GM18505 (cell line): ENCODE data around the gene ARHGEF17.

Experiments
- ATAC-seq: cut with Tn5 transposase; IDR thresholded peaks from one replicate; pipeline ENCODE4 v1.9.1; 2021; ENCODE audit not compliant: unreplicated experiment
- POLR2A ChIP-seq: IDR thresholded peaks from 4 replicates; pipeline ENCODE4 v1.6.1; 2011; ENCODE audit warnings: borderline replicate concordance; ENCODE audit not compliant: insufficient read depth, insufficient read length; ENCODE audit errors: extremely low read depth

The ARHGEF17 gene

DNA sequence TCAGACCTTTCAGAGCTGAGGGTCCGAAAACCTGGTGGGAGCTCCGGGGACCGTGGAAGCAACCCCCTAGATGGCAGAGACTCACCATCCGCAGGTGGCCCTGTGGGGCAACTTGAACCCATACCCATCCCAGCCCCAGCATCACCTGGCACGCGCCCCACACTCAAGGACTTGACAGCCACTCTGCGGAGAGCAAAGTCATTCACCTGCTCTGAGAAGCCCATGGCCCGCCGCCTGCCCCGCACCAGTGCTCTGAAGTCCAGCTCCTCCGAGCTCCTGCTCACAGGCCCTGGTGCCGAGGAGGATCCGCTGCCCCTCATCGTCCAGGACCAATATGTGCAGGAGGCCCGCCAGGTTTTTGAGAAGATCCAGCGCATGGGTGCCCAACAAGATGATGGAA lies 2.0 kb downstream of the ARHGEF17 start:
- ATAC-seq: no peak
- TF ChIP-seq POLR2A: no peak

DNA sequence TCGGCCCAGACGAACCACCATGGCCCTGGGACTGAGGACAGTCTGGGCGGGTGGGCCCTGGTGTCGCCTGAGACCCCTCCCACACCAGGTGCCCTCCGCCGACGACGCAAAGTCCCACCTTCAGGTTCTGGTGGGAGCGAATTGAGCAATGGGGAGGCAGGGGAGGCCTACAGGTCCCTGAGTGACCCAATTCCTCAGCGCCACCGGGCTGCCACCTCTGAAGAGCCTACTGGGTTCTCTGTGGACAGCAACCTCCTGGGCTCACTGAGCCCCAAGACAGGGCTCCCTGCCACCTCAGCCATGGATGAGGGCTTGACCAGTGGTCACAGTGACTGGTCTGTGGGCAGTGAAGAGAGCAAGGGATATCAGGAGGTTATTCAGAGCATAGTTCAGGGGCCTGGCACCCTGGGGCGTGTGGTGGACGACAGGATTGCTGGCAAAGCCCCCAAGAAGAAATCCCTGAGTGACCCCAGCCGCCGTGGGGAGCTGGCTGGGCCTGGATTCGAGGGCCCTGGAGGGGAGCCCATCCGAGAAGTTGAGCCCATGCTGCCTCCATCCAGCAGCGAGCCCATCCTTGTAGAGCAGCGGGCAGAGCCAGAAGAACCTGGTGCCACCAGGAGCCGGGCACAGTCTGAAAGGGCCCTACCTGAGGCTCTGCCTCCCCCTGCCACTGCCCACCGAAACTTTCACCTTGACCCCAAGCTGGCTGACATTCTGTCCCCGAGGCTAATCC lies 2.8 kb downstream of the ARHGEF17 start:
- no peak for TF ChIP-seq POLR2A
- no peak for ATAC-seq

DNA sequence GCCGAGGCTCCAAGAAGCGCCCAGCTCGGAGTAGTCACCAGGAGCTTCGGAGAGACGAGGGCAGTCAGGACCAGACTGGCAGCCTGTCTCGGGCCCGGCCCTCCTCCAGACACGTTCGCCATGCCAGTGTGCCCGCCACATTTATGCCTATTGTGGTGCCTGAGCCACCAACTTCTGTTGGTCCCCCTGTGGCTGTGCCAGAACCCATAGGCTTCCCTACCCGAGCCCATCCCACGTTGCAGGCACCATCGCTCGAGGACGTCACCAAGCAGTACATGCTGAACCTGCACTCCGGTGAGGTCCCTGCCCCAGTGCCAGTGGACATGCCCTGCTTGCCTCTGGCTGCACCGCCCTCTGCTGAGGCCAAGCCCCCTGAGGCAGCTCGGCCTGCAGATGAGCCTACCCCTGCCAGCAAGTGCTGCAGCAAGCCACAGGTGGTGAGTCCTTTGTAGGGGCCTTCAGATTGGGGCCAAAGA lies 3.4 kb downstream of the ARHGEF17 start:
- no peak for TF ChIP-seq POLR2A
- no peak for ATAC-seq

DNA sequence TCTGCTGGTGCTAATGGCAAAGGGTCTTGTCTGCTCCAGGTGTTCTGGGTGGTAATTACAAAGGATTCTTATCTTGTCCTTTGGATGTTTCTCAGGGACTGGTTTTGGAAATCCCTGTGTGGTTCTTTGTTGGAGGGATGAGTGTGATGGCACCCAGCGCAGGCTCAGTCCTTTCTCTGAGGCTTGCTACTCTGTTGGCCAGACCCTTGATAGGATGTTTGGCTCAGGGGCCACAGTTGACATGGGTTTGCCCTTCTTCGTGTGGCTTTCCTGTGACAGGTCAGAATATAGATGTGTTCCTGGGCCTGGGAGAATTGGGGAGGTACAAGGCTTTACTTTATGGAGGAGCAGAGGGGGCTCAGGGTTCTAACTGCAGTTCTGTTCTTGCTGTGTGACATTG lies 4.0 kb downstream of the ARHGEF17 start:
- no peak for ATAC-seq
- TF ChIP-seq POLR2A: no peak

DNA sequence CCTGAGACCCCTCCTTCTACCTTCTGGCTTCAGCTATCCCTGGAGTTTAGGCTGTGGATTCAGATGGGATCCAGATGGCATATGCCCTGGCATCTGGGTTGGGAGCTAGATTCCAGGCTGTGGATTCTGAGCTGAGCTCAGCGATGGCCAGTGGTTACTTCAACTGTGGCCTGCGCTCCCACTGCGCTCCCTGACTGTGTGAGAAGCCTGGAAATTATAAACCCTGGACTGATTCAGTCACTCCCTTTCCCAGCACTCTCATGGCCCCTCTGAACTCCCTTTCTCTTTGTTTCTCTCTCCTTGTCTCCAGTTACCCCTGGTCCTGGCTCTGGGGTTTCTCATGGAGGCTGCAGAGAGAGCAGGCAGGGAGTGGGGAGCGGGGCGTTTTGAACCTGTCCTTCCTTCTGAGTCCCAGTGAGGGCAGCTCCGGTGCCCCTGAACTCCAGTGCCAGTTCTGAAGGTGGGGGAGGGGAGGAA lies 4.8 kb downstream of the ARHGEF17 start:
- no peak for TF ChIP-seq POLR2A
- no peak for ATAC-seq

DNA sequence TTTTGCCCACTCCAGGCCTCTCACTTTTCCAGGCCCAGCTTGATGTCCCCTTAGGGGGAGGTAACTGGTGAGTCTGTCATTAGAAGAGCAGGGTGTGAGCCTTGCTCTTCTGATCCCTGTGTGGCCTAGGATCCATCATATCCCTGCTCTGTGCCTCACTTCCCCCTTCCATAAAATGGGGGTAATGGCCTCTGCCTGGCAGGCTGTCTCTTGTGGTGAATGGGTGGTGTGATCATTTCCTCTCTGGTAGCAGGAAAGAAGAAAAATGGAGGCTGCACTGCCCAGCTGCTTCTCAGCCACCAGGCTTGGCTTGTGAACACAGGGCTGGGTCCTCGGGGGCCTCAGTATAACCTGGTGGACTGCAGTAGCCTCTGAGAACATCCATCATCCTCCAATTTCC lies 5.6 kb downstream of the ARHGEF17 start:
- no peak for TF ChIP-seq POLR2A
- ATAC-seq: no peak

DNA sequence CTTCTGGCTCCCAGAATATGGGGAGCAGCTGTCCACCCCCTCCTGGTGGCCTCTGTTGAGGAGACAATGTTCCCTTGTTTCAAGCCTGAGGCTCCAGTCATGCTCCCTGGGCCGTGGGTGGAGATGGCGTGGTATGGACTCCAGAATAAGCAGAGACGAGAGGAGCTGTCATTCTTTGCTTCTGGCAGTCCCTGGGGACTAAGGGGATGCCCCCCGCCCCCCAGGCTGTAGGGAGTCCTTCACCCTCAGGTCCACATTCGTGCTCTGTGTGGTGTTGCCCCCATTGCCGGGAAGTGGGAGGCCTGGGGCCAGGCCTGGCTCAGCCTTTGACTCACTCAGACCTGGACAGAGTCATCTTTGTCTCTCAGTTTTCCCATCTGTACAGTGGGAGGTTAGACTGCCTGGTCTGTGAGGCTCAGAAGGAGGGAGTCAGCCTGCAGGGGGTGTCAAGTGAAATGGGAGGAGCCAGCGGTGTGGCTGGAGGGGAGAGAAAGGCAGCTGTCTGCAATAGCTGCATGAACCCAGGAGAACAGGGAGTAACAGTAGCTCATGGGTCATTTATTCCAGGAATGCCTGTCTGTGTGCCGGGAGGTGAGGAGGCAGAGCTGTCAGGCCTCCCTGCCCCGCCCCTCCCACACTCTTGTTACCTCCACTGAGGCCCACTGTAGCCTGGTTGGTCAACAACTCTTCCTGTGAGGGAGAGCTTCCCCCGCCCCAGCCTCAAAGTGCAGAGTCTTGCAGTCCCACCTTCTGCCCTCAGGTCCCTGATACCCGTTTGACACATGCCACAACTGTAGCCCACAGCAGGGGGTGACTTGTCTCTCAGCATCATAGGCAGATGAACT lies 6.3 kb downstream of the ARHGEF17 start:
- TF ChIP-seq POLR2A: no peak
- no peak for ATAC-seq

DNA sequence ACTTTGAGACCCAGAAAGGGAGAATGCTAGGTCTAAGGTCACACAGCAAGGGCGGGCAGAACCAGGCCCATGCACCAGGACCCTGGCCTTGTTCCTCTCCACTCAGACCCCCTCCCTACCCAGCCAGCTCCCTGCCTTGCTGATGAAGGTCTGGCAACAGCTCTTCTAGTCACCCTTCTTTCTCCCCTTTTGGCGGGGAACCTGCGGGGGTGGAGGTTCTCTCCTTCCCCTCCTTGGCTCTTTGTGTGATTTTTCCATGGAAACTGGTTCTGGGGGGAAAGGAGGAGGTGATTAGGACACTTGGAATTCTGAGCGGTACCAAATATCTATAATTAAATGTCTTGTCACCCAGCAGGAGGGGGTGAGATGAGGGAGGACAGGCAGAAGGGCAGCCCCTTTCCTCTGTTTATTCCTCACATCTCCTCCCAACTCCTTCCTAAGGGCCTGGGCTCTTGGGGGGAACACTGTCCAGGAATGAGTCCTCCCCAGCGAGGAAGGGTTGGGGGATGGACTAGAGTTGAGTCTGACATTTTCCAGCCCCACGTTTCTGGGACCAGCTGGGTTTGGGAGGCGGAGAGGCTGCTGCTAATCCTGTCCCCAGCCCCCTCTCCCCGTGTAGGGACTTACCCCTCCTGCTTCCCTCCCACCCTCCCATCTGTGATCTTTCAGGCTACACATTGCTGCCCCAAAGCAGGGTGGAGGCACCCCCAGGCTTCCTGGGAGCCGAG lies 7.4 kb downstream of the ARHGEF17 start:
- no peak for TF ChIP-seq POLR2A
- no peak for ATAC-seq

DNA sequence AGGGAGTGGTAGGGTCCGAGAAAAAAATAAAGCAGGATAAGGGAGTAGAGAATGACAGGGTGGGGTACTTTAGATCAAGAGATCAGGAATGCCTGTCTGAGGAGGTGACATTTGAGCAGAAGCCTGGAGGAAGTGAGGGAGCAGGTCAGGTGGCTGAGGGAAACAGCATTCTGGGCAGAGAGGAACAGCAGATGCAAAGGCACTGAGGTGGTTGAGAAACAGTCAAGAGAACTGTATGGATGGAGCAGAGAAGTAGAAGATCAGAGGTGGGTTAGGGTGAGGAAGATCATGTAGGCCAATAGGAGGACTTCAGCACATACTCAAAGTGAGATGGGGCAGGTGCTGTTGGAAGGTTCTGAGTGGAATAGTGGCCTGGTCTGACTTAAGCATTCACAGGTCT lies 8.3 kb downstream of the ARHGEF17 start:
- ATAC-seq: no peak
- no peak for TF ChIP-seq POLR2A

DNA sequence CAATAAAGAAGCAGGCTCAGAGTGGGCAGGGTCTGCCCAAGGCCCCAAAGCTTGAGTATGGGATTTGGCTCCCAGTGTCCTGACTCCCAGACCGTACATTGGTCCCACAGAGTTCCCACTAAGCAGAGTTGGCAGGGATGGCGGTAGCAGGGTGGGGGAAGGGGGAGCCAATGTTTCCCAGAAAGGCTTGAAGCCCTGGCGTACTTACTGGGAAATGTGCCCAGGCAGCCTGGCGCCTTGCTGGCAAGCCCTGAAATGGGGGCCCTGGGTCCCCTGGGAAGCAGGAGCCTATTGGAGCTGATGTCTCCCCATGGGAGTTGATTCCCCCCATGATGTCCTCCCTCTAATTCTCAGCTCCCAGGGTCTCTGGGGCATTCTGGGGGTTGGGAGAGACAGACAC lies 9.3 kb downstream of the ARHGEF17 start:
- ATAC-seq: no peak
- TF ChIP-seq POLR2A: no peak

DNA sequence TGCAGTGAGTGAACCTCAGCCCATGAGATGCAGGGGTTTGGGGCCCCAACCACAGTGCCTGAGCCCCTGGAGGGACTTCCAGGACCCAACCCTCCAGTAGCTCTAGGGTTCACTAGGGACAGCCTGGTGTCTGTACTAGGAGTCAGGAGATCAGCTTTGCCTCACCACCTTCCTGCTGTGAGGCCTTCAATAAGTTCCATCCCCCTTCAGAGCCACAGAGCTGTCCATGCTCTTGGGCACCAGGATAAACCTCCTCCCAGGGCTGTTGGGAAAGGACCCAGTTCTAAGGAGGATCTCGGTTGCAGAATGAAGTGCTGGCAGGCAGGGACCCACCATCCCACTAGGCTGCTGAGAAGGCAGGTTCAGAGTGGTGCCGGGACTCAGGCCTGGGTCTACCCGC lies 9.7 kb downstream of the ARHGEF17 start:
- TF ChIP-seq POLR2A: no peak
- ATAC-seq: no peak

DNA sequence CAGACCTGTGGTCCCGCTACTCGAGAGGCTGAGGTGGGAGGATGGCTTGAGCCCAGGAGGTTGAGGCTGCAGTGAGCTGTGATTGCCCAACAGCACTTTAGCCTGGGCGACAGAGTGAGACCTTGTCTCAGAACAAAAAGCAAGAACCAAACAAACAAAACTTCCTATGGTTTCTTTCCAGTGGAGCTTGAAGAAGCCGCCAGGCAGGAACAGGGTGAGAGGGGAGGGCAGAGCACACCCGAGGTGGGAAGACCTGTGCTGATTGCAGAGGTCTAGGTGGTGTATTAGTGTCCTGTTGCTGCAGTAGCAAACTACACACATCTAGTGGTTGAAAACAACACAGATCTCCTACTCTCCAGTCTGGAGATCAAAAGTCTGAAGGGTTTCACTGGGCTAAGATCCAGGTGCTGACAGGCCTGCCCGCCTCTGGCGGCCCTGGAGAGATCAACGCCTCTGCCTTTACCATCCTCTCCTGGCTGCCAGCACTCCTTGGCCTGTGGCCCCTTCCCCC lies 10.5 kb downstream of the ARHGEF17 start:
- TF ChIP-seq POLR2A: no peak
- no peak for ATAC-seq
